K562 (cell line): ENCODE data around the gene SEC14L3. TPM values are rescaled to one million over a fixed set of nuclear protein-coding genes. Genes with fewer than 3 reads are reported as not detected.

Experiments
- CHD4 ChIP-seq: fragments of 200-600 bp; sonication (generic); IDR thresholded peaks from 3 replicates; pipeline ENCODE4 v1.6.1; 2012; ENCODE audit warnings: low read depth, mild to moderate bottlenecking, mixed read lengths, low read length, inconsistent platforms; ENCODE audit not compliant: insufficient read depth, insufficient replicate concordance, poor library complexity, severe bottlenecking
- CTCF ChIP-seq, 3 experiments: IDR thresholded peaks in 2 of 3; conservative IDR thresholded peaks in 1 of 3; 2 replicates each; pipeline ENCODE4 v1.5.1; 2011 to 2012; ENCODE audit warnings: low read length in 3 of 3, mild to moderate bottlenecking in 3 of 3, control low read depth in 2 of 3, improper control_type of control experiment in 1 of 3, inconsistent platforms in 1 of 3, low read depth in 1 of 3, mixed read lengths in 1 of 3, moderate library complexity in 1 of 3; ENCODE audit not compliant: insufficient read depth in 2 of 3
- HNRNPL ChIP-seq: fragments of 200-400 bp; formaldehyde crosslinking; IDR thresholded peaks from 2 replicates; pipeline ENCODE4 v1.6.1; 2017; ENCODE audit warnings: low read depth, mild to moderate bottlenecking, low read length
- LCOR ChIP-seq: sonication (generic); formaldehyde crosslinking; IDR thresholded peaks from 2 replicates; pipeline ENCODE4 v1.8.0; 2022; ENCODE audit warnings: mild to moderate bottlenecking, missing genetic modification reagents
- MTA3 ChIP-seq: fragments of 450-650 bp; formaldehyde crosslinking; IDR thresholded peaks from 2 replicates; pipeline ENCODE4 v1.6.1; 2017; ENCODE audit warnings: mild to moderate bottlenecking, borderline replicate concordance
- MYNN ChIP-seq, 2 experiments: sonication (generic); formaldehyde crosslinking in 1 of 2; IDR thresholded peaks; 2 replicates each; pipeline versions ENCODE4 v1.5.0 to v1.6.1; 2016 to 2020; ENCODE audit warnings: antibody characterized with exemption in 1 of 2, missing genetic modification reagents in 1 of 2
- PHF8 ChIP-seq: fragments of 200-600 bp; sonication (generic); IDR thresholded peaks from 2 replicates; pipeline ENCODE4 v1.6.1; 2012; ENCODE audit warnings: mixed run types, mild to moderate bottlenecking, inconsistent platforms, low read length, moderate library complexity, borderline replicate concordance
- ZNF263 ChIP-seq: sonication (generic); formaldehyde crosslinking; IDR thresholded peaks from 2 replicates; pipeline ENCODE4 v1.8.0; 2022; ENCODE audit warnings: mild to moderate bottlenecking, missing genetic modification reagents, borderline replicate concordance
- ZNF589 ChIP-seq: fragments of 200-800 bp; sonication (Bioruptor generic); IDR thresholded peaks from 2 replicates; pipeline ENCODE4 v1.6.1; 2016; ENCODE audit warnings: low read depth, missing genetic modification characterization, missing compliant biosample characterization
- polyA plus RNA-seq, 8 experiments: library from polyadenylated mRNA; depleted of rRNA in 4 of 8; stranded (reverse) in 5 of 8; unstranded in 3 of 8; fragments of >200 nt; fragmentation: Nextera tagmentation in 2 of 8; fragmentation: Illumina TruSeq in 1 of 8; extraction: Ambion mirVana in 2 of 8; extraction: Trizol in 1 of 8; gene quantifications; 2 replicates each; pipeline versions ENCODE4 v1.2.1 to v1.2.3, GENCODE V29; 2011 to 2014; ENCODE audit warnings: inconsistent platforms in 1 of 8, missing spikeins in 1 of 8
- total RNA-seq, 7 experiments: library from RNA; depleted of rRNA in 6 of 7; stranded (reverse); fragments of >200 nt in 6 of 7; fragmentation: Illumina TruSeq in 2 of 7; extraction: Trizol in 2 of 7; gene quantifications; 2 replicates each; pipeline versions ENCODE4 v1.2.1 to v1.2.3, GENCODE V29; 2011 to 2021; ENCODE audit warnings: low replicate concordance in 1 of 7
- TF ChIP-seq, protein P1 (sequence below): fragments of 450-650 bp; IDR thresholded peaks from 2 replicates; pipeline ENCODE4 v1.6.1; 2016; ENCODE audit warnings: low read depth
- TF ChIP-seq, protein P2 (sequence below): sonication (generic); formaldehyde crosslinking; IDR thresholded peaks from 2 replicates; pipeline ENCODE4 v1.8.0; 2022; ENCODE audit warnings: missing genetic modification reagents, mild to moderate bottlenecking, borderline replicate concordance

The SEC14L3 gene
- total and polyA plus RNA-seq, 9 of the 15 experiments (the other 6 are each of a cell fraction or from before 2014, with no cell fraction given), result not detected

GRCh38 chr22:30426388-30427353 is 45.1 kb downstream of the SEC14L3 start (continued):
- TF ChIP-seq, protein P1, sequence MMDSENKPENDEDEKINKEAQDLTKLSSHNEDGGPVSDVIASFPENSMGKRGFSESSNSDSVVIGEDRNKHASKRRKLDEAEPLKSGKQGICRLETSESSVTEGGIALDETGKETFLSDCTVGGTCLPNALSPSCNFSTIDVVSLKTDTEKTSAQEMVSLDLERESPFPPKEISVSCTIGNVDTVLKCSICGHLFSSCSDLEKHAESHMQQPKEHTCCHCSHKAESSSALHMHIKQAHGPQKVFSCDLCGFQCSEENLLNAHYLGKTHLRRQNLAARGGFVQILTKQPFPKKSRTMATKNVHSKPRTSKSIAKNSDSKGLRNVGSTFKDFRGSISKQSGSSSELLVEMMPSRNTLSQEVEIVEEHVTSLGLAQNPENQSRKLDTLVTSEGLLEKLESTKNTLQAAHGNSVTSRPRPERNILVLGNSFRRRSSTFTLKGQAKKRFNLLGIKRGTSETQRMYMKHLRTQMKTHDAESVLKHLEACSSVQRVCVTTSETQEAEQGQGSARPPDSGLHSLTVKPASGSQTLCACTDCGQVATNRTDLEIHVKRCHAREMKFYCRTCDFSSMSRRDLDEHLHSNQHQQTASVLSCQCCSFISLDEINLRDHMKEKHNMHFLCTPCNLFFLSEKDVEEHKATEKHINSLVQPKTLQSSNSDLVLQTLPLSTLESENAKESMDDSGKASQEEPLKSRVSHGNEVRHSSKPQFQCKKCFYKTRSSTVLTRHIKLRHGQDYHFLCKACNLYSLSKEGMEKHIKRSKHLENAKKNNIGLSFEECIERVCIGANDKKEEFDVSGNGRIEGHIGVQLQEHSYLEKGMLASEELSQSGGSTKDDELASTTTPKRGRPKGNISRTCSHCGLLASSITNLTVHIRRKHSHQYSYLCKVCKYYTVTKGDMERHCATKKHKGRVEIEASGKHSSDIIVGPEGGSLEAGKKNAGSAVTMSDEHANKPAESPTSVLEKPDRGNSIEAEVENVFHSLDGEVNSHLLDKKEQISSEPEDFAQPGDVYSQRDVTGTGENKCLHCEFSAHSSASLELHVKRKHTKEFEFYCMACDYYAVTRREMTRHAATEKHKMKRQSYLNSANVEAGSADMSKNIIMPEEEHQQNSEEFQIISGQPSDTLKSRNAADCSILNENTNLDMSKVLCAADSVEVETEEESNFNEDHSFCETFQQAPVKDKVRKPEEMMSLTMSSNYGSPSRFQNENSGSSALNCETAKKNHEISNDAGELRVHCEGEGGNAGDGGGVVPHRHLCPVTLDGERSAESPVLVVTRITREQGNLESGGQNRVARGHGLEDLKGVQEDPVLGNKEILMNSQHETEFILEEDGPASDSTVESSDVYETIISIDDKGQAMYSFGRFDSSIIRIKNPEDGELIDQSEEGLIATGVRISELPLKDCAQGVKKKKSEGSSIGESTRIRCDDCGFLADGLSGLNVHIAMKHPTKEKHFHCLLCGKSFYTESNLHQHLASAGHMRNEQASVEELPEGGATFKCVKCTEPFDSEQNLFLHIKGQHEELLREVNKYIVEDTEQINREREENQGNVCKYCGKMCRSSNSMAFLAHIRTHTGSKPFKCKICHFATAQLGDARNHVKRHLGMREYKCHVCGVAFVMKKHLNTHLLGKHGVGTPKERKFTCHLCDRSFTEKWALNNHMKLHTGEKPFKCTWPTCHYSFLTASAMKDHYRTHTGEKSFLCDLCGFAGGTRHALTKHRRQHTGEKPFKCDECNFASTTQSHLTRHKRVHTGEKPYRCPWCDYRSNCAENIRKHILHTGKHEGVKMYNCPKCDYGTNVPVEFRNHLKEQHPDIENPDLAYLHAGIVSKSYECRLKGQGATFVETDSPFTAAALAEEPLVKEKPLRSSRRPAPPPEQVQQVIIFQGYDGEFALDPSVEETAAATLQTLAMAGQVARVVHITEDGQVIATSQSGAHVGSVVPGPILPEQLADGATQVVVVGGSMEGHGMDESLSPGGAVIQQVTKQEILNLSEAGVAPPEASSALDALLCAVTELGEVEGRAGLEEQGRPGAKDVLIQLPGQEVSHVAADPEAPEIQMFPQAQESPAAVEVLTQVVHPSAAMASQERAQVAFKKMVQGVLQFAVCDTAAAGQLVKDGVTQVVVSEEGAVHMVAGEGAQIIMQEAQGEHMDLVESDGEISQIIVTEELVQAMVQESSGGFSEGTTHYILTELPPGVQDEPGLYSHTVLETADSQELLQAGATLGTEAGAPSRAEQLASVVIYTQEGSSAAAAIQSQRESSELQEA, result no peak
- peak; percentile 57 for TF ChIP-seq CHD4
- no peak for TF ChIP-seq PHF8
- no peak for TF ChIP-seq LCOR (CRISPR knock-in tag)
- TF ChIP-seq MTA3, result 0 out of 2 replicates have a peak, but pooled peaks have one; percentile 16
- TF ChIP-seq ZNF263 (CRISPR knock-in tag), result no peak
- TF ChIP-seq, protein P2, sequence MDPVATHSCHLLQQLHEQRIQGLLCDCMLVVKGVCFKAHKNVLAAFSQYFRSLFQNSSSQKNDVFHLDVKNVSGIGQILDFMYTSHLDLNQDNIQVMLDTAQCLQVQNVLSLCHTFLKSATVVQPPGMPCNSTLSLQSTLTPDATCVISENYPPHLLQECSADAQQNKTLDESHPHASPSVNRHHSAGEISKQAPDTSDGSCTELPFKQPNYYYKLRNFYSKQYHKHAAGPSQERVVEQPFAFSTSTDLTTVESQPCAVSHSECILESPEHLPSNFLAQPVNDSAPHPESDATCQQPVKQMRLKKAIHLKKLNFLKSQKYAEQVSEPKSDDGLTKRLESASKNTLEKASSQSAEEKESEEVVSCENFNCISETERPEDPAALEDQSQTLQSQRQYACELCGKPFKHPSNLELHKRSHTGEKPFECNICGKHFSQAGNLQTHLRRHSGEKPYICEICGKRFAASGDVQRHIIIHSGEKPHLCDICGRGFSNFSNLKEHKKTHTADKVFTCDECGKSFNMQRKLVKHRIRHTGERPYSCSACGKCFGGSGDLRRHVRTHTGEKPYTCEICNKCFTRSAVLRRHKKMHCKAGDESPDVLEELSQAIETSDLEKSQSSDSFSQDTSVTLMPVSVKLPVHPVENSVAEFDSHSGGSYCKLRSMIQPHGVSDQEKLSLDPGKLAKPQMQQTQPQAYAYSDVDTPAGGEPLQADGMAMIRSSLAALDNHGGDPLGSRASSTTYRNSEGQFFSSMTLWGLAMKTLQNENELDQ (CRISPR knock-in tag), result no peak
- TF ChIP-seq ZNF589 (CRISPR knock-in tag), result 0 out of 2 replicates have a peak, but pooled peaks have one; percentile 20
- TF ChIP-seq MYNN (IDR thresholded peaks at IDR 0.05), result 0 out of 2 replicates have a peak, but pooled peaks have one; percentile 26
- no peak for TF ChIP-seq MYNN (CRISPR knock-in tag; IDR thresholded peaks at IDR 0.05)
- peak; percentile 56 to 66 (median 65) for TF ChIP-seq CTCF (IDR thresholded peaks at IDR 0.05 in 2 of 3, conservative IDR thresholded peaks at IDR 0.05 in 1 of 3; ENCODE audit: insufficient read depth in 2 of 3, low read depth in 1 of 3, low read length in 3 of 3)
- peak; percentile 20; the same call in 1 of the 2 replicates for TF ChIP-seq HNRNPL
